GM21447 (cell line): ENCODE data around the gene PRDX3.

Experiments used
- ATAC-seq: cut with Tn5 transposase; IDR thresholded peaks from one replicate; pipeline ENCODE4 v1.9.1; 2021; ENCODE audit not compliant: unreplicated experiment

PRDX3 gene

DNA sequence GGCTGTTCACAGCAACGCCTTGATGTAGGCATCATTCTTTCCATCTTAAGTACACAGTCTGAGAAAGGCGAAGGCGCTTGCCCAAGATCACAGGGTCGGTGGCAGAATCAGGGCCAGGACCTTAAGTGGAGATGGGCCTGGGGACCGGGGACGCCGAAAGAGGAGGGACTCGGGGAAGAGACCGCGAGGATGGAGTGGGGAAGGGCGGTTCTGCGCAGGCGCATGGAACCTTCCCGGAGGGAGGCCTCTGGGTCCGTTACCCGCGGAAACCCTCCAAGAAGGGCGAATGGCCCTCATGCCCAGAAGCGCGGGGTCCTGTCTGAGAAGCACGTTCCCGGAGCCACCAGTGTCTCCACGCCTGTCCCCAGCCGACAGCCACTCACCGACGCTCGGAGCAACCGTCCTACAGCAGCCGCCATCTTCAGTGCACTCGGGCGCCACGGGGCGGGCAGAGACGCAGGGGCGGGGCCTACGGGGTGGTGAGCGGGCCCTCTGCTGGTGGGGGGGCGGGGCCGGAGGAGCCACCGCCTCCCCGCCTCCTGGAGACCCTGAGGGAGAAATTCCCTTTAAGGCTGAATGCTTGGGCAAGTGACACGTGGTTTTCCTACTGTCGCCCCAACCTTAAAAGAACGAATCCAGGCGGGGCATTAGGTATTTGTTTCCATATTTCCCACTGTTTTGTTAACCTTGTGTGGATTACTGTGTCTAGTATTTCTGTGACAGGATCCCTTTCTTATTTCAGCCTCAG, at the start of gene PRDX3:
Gene PRDX3 (minus strand): TSS at position 441 of the 748 bp plus-strand sequence. CDS start 22 bp downstream, at position 419.
- ATAC-seq, result peak; percentile 90

DNA sequence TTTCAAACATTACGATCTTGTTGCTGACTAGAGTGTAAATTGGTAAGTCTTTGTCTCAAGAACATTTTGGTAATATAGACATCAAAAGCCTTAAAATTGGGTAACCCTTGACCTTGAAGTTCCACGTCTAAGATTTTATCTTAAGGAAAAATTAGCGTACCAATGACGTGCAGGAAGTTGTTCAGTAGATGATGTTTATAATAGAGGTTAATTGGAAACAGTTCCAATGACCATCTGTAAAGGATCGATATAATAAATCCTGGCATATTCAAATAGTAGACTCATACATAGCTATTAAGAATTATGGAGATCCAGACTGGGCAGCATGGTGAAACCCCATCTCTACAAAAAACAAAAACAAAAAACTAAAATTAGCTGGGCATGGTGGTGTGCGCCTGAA, 49.2 kb upstream of the PRDX3 start:
- ATAC-seq, result no peak

DNA sequence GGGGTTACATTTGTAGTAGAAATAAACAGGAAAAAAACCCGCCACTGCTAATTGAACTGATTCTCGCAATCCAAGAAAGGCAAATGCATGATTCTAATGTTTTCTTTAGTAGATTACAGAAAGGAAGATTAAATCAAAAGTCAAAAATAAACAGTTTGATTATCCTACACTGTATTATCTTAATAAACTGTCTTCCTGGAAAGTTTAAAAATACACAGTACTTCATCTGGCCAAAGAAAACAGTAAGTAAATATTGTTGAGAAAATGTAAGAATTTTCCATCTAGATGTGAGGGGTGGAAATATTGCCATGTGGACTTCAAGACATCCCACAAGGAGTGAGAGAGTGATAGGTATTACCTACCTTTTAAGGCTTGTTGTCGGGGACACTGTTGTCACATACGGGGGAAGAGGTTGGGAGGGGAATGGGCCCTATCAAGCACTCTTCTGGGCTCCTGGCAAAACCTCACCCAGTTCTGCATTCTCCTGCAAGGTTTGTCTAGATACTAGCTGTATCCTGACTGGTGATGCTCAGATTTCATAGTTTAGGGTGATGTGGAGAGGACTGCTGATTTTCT, 46.6 kb upstream of the PRDX3 start:
- ATAC-seq, result no peak

DNA sequence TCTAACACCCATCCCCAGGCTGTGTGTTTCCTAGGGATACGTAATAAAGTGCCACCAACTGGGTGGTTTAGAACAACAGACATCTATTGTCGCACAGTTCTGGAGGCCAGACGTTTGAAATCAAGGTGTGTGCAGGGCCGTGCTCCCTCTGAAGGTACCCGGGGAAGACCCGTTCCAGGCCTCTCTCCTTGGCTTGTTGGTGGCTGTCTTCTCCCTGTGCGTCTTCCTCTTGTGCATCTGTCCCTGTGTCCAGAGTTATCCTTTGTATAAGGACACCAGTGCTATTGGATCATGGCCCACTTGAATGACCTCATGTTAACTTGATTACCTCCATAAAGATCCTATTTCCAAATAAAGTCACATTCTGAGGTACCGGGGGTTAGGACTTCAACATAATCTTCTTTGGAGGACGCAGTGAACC, 44.4 kb upstream of the PRDX3 start:
- no peak for ATAC-seq

DNA sequence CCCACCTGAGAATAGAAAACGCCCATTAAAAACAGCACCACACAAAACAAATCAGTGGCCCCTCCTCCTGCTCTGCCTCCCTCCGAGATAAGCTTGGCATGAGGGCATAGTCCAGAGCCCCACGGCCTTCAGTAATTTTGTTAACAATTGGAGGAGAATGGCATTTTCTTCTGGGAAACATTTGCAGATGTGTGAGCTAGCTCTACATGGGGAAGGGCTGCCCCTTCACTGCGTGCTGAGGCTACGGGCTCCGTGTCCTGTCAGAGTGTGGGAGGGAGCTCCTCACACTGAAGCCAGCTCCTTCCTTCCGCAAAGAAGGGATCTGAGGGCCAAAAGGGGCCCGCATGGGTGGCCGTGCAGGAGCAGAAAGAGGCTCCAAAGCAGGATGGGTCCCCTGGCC, 43.9 kb upstream of the PRDX3 start:
- ATAC-seq, result no peak

DNA sequence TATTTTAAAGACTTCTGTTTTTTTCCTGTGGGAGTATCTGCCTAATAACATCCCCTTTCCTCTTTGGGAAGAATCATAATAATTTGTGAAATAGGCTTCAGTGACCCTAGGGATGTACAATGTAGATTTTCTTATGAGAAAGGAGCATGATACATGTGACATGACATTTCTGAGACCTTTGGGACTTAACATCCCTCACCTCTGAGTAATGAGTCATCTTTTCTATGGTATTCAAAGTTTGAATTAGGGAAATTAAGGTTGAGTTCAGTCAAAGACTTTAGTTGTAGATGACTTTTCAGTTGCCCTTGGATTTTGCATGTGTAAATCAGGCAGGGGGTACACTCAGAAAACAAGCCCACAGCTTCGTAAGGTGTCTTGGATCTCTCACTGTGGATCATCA, 43.1 kb upstream of the PRDX3 start:
- no peak for ATAC-seq

DNA sequence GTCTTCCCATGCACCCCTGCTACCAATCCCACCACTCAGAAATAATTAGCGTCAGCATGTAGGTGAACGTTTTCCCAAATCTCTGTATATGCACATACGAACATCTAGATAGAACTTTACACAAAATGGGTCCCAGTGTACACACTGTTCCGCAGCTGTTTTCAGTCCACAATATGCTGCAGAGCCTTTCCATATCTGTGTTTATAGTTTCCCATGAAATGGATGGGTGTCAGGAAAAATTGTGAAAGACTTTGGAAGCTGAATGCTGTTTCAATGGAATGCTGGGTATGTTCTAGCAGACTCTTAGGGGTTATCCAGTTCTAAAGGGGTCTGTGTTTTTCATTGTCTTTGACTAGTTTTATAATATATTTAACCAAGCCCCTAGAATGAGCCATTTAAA, 42.6 kb upstream of the PRDX3 start:
- ATAC-seq, result no peak

DNA sequence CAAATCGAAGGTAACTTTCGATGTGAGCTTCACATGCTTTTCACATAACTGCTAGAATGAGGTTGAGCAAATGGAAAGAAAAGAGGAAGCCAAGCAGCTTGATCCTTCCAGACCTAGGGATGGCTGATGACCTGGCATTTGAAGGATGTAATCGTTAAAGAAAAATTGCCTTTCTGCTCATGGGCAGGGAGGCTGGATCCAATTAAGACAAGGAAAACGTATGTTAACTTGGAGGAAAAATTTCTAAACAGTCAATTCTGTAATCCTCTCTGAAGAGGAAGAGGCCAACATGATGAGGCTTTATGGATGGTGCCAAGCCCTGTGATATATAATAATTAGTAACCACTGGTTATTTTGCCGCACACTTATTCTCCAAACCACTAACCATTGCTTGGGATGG, 41.3 kb upstream of the PRDX3 start:
- ATAC-seq, result no peak

DNA sequence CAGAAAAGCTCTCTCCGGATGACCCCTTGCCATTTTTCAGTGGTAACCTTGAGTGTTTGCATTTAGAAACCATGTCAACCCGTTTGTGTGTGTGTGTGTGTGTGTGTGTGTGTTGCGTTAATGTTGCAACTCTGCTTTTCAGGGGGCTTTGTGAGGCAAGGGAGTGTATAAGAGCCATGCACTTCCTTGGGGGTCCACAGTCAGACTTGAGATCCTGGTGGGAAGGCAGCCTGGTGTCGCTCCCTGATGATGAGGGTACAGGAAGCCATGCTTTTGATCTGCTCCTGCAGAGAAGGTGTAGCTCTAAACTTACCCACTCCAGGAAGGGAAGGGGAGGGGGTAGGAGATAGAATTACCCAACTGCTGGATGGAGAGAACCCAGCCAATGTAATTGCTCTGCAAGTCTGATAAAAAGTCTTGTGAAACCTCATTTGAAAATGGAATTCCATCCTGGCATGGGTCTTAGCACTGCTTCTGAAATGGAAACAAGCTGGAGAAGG, 39.4 kb upstream of the PRDX3 start:
- no peak for ATAC-seq

DNA sequence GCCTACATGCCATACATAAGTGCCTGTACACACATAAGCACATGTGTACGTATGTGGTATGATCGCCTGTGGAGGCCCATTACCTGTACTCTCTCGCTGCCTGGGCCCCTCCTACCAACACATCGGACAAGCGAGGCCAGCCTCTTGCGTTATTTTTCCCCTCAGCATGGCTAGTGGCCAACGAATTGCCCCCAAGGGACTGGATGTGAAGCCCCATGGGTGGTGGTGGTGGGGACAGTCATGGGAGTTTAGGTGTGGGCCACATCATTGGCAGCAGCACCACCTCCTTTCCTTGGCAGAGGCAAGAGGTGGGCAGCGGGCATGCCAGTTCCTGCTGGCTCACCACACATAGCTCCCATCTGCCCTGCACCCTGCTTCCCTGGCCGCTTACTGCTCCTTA, 38.8 kb upstream of the PRDX3 start:
- no peak for ATAC-seq

DNA sequence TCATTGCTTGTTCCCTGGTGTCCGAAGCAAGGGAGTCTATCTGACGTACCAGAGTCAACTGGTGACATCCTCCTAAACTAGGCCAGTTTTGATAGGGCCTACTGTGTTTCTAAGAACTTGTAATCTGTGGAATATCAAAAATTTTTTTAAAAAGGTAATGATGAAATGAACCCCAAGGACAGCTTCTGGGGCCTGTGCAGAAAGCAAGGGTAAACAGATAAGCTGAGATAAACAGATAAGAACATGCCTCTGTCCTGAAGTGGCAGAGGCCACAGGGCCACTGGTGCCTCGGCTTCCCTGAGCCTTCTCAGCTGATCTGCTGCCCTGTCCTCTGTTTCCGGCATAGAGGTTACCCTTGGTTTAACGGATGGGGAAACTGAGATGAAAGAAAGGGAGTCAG, 37.5 kb upstream of the PRDX3 start:
- ATAC-seq, result no peak

DNA sequence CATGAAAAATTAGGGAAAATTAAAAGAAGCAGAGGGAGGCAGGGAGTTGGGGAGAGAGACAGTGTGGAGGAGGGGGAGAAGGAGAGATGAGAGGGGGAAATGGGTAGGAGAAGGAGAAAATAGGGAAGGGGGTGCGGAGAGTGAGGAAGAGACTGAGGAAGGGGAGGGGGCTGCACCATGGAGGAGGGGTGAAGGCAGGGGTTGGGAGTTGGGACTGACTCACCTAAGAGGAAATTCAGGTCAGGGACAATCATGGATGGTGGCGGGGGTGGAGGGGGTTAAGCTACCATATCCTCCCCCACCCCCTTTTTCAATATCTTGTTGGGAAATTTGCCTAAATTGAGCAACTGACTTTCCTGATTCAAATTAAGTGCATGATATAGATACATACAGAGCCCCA, 36.8 kb upstream of the PRDX3 start:
- no peak for ATAC-seq

DNA sequence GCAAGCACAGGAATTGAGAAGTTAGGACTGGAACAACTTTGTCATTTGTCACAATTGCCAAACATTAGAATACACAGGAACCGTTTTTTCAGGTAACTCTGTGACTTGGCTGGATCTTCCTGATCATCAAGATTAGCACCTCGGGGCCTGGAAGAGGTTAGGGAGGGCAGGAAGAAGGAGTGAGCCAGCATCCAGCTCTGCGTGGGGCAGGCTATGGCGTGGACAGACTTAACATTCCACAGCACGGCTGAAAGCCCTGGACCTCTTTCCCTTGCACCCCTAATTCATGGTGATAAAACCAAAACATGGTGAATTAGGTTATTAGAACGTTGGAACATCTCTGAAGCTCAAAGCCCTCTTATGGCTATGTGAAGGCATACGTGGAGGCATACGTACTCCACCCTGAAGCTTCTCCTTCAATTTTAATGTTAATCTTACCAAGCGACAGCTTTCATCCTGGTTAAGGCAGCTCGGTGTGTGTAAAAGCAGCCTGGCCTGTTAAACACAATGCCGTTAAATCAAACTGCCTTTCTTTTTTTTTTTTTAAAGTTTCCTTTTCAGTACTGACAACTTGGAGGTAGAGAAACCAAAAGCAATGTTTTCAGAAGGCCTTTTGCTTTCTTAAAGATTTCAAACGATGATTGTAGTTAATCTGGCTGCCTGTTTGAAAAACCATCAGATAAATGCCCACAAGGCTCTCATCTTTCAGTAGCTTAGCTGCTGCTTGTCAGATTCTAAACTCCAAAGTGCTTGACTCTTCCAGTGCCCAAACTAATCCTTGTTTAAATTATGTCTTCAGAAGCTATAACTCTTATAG, 33.2 kb upstream of the PRDX3 start:
- ATAC-seq, result no peak

DNA sequence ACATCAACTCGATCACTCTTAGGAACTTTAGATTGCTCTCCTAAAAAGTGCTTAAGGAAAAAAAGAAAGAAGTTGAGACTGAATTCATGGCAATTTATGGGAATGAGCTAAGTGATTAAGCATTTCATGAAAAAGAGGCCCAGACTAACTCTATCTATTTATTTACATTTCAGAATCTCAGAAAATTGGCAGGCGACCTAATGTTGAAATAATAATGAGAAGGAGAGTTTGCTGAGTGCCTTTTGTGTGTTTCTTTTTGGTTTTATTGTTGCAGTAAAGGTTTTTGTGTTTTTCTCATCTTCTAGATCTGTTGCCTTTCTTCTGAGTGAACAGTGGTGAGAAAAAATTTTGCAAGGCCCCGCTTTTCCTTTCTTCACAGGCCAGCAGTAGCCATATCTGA, 32.6 kb upstream of the PRDX3 start:
- ATAC-seq, result no peak

DNA sequence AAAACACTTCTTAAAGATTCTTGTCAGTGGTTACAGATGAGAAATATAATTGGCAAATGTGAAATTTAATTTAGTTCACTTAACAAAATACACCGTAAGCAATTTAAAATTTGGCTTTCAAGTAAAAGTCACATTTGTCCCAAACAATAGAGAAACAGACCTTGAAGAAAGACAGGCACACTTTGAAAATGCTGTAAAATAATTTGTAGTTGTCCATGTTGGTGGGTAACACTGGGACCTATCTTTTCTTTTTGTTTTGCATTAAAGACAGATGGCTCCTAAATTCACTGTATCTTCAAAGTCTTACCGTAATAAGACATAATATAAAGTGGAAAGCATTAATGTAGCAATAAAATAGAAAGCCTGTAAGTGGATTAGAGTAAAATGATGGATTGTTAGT, 32.0 kb upstream of the PRDX3 start:
- no peak for ATAC-seq

DNA sequence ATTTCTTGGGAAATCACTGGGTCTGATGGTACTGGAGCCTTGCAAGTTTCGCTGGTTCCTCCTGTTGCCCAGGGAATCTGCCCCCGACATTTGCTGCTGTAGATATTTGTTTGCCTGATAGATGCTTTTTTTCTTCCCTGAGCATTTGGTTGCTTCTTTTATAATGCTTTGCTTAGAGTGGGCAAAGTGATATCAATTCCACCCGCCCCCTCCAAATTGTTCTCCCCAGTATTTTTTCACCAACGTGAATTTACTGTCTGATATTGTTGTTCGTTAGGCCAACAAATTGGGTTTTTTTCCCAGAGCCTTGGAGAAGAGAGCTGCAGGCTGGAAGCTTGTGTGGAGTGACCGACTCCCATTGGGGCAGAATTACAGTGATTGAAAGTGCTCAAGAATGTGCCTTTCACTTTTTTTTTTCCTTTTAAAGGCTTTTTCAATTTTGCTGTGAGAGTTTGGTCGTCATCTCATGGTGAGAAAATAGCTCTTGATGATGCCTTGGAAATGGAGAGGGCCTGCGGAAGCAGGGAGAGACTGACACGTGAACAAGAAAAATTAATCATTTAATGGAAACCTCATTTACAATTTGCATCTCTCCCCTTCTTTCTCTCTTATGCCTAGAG, 31.2 kb upstream of the PRDX3 start:
- ATAC-seq, result no peak

DNA sequence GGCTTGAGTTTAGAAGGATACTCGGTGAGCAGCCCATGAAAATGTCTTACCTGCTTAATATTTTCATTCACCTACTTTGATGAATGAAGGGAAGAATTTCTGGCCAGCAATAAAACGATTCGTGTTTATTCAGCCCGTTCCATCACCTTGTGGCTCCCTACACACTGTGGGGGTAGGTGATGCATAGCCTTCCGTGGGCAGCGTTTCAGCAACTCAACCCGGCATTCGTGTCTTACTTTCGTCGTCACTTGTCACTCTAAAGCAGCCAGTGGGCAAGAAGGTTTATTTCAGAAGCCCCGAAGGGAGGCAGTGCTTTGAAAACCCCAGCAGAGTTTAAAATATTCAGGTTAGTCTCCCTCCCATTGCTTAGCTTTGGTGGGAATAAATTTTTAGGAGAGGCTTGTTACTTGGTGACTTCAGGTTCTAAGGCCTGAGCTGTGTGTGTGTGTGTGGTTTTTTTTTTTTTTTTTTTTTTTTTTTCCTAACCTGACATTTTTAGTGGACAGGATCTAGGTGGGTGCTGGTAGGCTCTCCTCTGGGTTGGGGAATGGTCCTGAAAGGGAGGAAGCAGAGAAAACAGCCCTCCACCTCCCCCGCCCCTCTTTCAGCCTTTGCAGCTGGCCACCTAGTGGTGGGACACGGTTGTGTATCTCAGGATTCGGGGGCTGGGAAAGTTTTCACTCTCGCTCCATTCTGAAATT, 30.6 kb upstream of the PRDX3 start:
- ATAC-seq, result no peak

DNA sequence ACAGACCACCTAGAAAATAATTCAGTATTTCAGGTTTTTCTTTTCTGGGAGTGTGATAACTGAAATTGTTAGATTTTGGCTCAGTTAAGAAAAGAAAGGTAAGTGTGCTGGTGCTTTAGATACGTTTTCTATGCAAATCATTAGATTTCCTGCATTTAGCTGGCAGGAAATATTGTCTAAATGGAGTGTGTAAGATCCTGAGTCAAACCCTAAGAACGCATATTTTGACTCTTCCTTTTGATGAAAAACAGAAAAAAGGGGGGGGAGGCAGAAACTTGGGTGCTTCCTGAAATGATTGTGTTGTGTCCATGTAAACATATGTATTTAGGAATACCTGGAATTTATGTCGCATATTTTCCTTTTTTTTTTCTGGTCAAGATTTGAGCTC, 29.9 kb upstream of the PRDX3 start:
- no peak for ATAC-seq

DNA sequence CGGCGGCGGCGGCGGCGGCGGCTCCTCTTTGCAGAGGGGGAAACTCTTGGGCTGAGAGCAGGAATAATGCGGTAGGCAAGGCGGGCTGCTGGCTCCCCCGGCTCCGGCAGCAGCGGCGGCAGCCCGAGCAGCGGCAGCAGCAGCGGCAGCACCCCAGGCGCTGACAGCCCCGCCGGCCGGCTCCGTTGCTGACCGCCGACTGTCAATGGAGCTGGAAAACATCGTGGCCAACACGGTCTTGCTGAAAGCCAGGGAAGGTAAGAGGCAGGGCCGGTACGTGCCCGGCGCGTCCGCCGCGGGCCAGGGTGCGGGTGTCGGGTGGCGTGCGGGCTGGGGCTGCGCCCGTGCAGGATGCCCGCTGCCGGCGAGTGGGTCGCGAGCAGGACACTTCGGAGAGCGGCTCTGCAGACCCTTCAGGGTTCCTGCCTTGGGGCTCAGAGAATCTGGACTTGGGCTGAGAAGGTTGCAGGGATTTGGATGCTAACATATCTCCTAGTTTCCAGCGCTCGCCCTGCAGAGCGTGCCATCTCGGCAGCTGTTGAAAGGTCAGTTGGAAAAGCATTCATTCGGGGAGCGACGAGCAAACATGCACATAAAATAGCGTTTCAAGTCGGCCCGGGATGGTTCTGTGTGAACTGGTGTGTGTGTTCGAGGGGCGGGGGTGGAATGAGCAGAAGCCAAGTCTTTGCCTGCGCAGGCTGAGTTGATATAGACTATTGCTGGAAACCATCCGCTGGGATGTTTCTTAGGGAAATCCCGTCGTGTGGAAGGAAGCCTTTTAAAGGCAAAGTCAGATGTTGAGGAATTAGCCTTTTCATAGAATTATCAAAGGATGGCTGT, 29.3 kb upstream of the PRDX3 start:
- peak; percentile 4 for ATAC-seq

DNA sequence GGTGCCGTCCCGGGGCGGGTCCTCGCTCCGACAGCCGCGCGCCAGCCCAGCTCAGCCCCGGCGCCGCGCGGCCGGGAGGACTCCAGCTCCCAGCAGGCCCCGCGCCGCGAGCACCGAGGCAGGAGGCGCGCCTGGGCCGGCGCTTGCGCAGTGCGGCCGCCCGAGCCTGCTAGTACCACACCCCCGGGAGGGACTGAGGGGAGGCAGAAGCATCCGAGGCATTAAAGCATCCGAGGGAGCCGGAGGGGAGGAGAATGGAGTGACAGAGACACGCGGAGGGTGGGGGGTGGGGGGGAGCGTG, 28.7 kb upstream of the PRDX3 start, which contains the start of gene GRK5:
Gene GRK5 (plus strand): TSS at position 206 of the 301 bp plus-strand sequence. CDS start 347 bp downstream, outside the sequence.
- ATAC-seq, result peak; percentile 57
